GM10266 (cell line): ENCODE results near the gene TRIM56.
"Not testable (repeated sequence)": the region's sequence is repeated elsewhere in the genome, so short reads cannot be mapped to it uniquely, and the experiment has no call there.

Experiments used
- DNase-seq: peaks from one replicate; pipeline ENCODE4 v3.0.0; 2012; ENCODE audit errors: extremely low spot score
- CTCF ChIP-seq: IDR thresholded peaks from 2 replicates; pipeline ENCODE4 v1.5.1; 2012; ENCODE audit warnings: mild to moderate bottlenecking, low read depth; ENCODE audit not compliant: control insufficient read depth, insufficient read depth; ENCODE audit errors: missing control alignments

The TRIM56 gene

GRCh38 chr7:101085162-101085964 is at the start of gene TRIM56:
TSS of gene TRIM56 (plus strand) at chr7:101085481. CDS start at chr7:101087313, 1,832 bp downstream.
- DNase-seq, result peak; percentile 94

GRCh38 chr7:101035941-101036340 is 49.3 kb upstream of the TRIM56 start:
- DNase-seq, result no peak

More at GRCh38 chr7:101085162-101085964, at the start of gene TRIM56:
- no peak for TF ChIP-seq CTCF

GRCh38 chr7:101041283-101041682 is 44.0 kb upstream of the TRIM56 start:
- DNase-seq, result not testable (repeated sequence)

More at GRCh38 chr7:101035941-101036340, 49.3 kb upstream of the TRIM56 start:
- no peak for TF ChIP-seq CTCF

- DNase-seq, result peak; percentile 46
- TF ChIP-seq CTCF, result no peak
Measured at GRCh38 chr7:101058355-101058754, 26.9 kb upstream of the TRIM56 start.

- DNase-seq, result no peak
- no peak for TF ChIP-seq CTCF
Measured at GRCh38 chr7:101059620-101059942, 25.7 kb upstream of the TRIM56 start.

GRCh38 chr7:101060992-101061391 is 24.3 kb upstream of the TRIM56 start:
- TF ChIP-seq CTCF, result no peak
- no peak for DNase-seq

- not testable (repeated sequence) for DNase-seq
Measured at GRCh38 chr7:101064176-101064550, 21.1 kb upstream of the TRIM56 start.

GRCh38 chr7:101065162-101065561 is 20.1 kb upstream of the TRIM56 start:
- not testable (repeated sequence) for DNase-seq

- DNase-seq, result no peak
- no peak for TF ChIP-seq CTCF
Measured at GRCh38 chr7:101066141-101066832, 19.0 kb upstream of the TRIM56 start.
